22Rv1 (cell line): ENCODE measurements around the gene NEDD4L.
A peak's percentile ranks its signal among the peaks of the same experiment; 100 is the strongest.

Experiments
- H3K27ac ChIP-seq: fragments of 450-650 bp; 2 replicates; pipeline ENCODE4 v1.5.1; 2017
- CTCF ChIP-seq: fragments of 450-650 bp; IDR thresholded peaks from 2 replicates; pipeline ENCODE4 v1.5.1; 2017; ENCODE audit warnings: mild to moderate bottlenecking
- ZFX ChIP-seq: fragments of 450-650 bp; IDR thresholded peaks from 2 replicates; pipeline ENCODE4 v1.6.1; 2017; ENCODE audit warnings: antibody characterized with exemption, borderline replicate concordance

NEDD4L gene

DNA sequence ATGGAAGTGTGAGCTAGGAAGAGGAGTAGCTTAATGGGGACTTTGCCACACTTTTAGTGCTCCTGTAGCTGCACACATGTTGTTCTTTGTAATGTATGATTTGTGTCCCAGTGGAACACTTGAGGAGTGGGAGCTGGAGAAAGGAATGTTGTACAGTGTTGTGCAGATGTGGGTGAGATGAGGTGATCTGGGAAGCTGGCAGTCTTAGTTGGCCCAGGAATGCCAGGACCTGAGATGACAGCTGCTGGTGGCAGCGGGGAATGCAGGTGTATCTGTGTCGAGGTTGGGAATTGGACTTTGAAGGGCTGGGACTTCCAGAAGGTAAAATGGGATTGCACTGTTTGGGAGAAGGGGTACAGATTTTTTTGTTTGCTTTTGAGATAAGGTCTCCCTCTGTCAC, 23.6 kb downstream of the NEDD4L start:
- no peak for TF ChIP-seq CTCF
- no peak for TF ChIP-seq ZFX
- H3K27ac ChIP-seq, result no peak overlapping the region

- no peak for TF ChIP-seq CTCF
- no peak for TF ChIP-seq ZFX
- no peak overlapping the region for H3K27ac ChIP-seq
These were observed 25.1 kb downstream of the NEDD4L start for GRCh38 chr18:58069099-58069498.

DNA sequence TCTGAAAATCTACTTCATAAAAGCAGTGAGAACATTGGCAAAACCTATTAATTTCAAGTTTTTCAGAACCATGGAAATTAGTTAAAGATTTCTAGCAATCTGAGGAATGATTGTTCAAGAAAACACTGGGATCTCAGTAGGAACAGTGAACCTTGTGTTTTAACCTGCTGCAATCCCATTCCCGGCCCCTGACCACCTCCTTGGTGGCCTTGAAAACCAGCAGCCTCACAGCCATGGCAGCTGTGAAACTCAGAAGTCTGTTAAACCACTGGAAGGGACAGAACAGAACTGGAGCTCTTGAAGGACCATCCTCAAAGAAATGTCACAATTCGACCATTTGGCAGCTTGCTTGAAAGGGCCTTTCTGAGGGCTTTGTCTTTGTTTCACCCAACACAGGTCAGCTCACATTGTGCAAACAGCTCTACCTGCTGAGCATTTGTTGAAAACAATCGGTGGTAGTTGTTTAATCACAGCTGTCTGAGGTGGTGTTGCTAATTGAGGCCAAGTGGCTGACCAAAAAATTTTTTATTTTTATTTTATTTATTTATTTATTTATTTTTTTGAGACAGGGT, 25.8 kb downstream of the NEDD4L start:
- H3K27ac ChIP-seq, result no peak overlapping the region
- TF ChIP-seq ZFX, result no peak
- no peak for TF ChIP-seq CTCF

DNA sequence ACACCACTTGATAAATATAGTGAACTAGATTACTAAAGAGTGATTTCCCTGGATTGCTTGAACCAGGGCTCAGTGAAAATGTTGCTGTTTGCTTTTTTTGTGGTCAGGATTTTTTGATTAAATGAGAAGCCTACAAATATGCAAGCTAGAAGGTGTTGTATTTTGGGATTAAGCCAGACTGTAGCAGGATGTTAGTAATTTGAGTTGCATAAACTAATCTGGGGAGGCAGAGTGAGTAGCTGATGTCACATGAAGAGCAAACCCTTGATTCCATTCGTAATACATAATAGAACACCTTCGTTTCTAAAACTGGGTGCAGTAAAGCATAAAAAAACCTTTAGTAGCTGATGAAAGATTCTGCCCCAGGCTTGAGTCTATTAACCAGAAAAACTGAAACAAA, 32.0 kb downstream of the NEDD4L start:
- no peak overlapping the region for H3K27ac ChIP-seq
- TF ChIP-seq CTCF (no peak), ZFX (no peak)

DNA sequence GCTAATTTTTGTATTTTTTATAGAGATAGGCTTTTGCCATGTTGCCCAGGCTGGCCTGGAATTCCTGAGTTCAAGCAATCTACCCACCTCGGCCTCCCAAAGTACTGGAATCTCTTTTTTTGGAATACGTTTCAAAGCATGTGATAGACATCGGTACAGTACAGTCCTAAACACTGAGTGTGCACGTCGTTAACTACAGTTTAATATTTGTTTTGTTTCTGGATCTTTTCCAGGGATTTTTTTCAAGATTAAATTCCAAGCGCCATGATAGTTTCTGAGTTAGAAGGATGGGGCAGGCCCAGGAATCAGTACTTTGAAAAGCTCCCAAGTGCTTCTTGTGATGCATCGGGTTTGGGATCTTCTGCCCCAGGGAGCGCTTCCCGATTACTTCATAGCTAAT, 33.3 kb downstream of the NEDD4L start:
- no peak for TF ChIP-seq CTCF
- TF ChIP-seq ZFX, result no peak
- peak overlapping the region; percentile 51 for H3K27ac ChIP-seq

DNA sequence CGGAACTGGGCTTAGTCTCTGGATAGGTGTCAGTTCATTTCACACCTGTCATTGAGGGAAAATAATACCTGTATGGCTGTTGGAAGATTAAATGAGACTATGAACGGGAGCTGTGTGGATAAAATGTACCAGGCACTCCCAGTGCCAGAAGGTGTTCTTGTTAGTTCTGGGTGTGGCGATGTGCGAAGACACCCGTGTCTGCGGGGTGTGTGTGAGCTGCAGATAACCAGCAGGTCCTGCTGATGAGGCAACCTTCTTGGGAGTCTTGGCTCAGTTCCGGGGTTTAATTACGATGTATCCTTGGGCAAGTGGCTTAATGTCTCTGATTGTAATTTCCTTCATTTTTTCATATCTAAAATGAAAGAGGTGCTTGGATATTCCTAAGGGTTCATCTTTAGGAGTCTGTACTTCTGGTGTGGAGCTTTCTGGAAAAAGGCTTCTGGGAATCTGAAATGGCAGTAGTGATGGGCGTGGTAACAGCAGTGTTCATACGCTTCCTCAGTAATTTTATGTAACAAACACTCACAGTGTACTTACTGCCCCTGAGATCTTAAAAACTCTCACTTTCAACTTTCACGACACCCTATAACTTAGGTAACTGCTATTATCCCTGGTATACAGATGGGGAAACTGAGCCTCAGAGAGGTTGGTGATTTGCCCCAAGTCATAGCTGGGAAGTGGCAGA, 35.0 kb downstream of the NEDD4L start:
- no peak overlapping the region for H3K27ac ChIP-seq

More for the DNA sequence above, 35.0 kb downstream of the NEDD4L start:
- TF ChIP-seq ZFX (no peak), CTCF (no peak)
